Measurements from ENCODE around the gene CREB5. TPM values are rescaled to one million over a fixed set of nuclear protein-coding genes. Genes with fewer than 3 reads are reported as not detected.

CREB5 gene
- total and polyA plus RNA-seq, 2 of the 13 experiments (the other 11 are each of a cell fraction or from before 2014, with no cell fraction given), result 0.38 to 0.71 TPM

GRCh38 chr7:28669330-28669729 lies 257.0 kb downstream of the CREB5 start:
- Histone ChIP-seq H3K4me1 (ENCODE audit: insufficient read depth, low read length) (no peaks in the 10 kb centered on the region; the same call in 1 of the 2 replicates), H3K27me3 (ENCODE audit: control insufficient read depth in 1 of 2, insufficient read depth in 2 of 2, low read length in 2 of 2) (peaks cover 0 to 3% of the 10 kb centered on the region in 2 experiments; a peak in 1 of 5 replicates), H3K36me3 (replicated peaks in 1 of 2; ENCODE audit: control insufficient read depth in 1 of 2, insufficient read depth in 2 of 2, low read length in 2 of 2) (no peaks in the 10 kb centered on the region), H3K4me3 (replicated peaks in 1 of 3; ENCODE audit: insufficient read depth in 1 of 3, low read depth in 2 of 3, low read length in 3 of 3) (no peak overlapping the region), H4K20me1 (ENCODE audit: insufficient read depth, low read length) (no peaks in the 10 kb centered on the region), H3K27ac (ENCODE audit: extremely low read length, insufficient read depth, low read length) (no peak overlapping the region), H3K9ac (ENCODE audit: insufficient read depth, low read depth, low read length) (no peak overlapping the region), H3K79me2 (ENCODE audit: insufficient read depth, low read length) (no peaks in the 10 kb centered on the region), H3K4me2 (ENCODE audit: low read depth, low read length) (no peak overlapping the region), H3K9me3 (ENCODE audit: low read length) (no peaks in the 10 kb centered on the region), H2AFZ (ENCODE audit: low read length) (no peak overlapping the region)
- ATAC-seq, result no peak
- 8% methylated on average over 4 of the region's 4 CpGs for WGBS (ENCODE audit: low lambda C conversion rate)
- TF ChIP-seq, protein P1, sequence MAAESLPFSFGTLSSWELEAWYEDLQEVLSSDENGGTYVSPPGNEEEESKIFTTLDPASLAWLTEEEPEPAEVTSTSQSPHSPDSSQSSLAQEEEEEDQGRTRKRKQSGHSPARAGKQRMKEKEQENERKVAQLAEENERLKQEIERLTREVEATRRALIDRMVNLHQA (CRISPR knock-in tag; IDR thresholded peaks at IDR 0.05), result no peak
- TF ChIP-seq CSRNP2 (CRISPR knock-in tag; conservative IDR thresholded peaks at IDR 0.05; ENCODE audit: low read depth) (no peak), MYPOP (CRISPR knock-in tag; IDR thresholded peaks at IDR 0.05) (no peak), ZHX2 (IDR thresholded peaks at IDR 0.05; ENCODE audit: low read depth) (no peak), ZHX2 (CRISPR knock-in tag; IDR thresholded peaks at IDR 0.05; ENCODE audit: borderline replicate concordance) (no peak), U2AF1 (optimal IDR thresholded peaks at IDR 0.05; ENCODE audit: low read depth, low read length) (no peak), ZNF546 (CRISPR knock-in tag; conservative IDR thresholded peaks at IDR 0.05) (no peak), POLR2AphosphoS5 (IDR thresholded peaks at IDR 0.05; ENCODE audit: low read depth, low read length) (no peak), YEATS2 (CRISPR knock-in tag; IDR thresholded peaks at IDR 0.05; ENCODE audit: borderline replicate concordance) (no peak), ZNF598 (CRISPR knock-in tag; IDR thresholded peaks at IDR 0.05; ENCODE audit: borderline replicate concordance) (no peak), NFYC (CRISPR knock-in tag; IDR thresholded peaks at IDR 0.05) (no peak), ZNF44 (CRISPR knock-in tag; IDR thresholded peaks at IDR 0.05) (no peak), EZH2 (conservative IDR thresholded peaks at IDR 0.05; ENCODE audit: low read depth, low read length) (no peak)
- TF ChIP-seq, protein P2, sequence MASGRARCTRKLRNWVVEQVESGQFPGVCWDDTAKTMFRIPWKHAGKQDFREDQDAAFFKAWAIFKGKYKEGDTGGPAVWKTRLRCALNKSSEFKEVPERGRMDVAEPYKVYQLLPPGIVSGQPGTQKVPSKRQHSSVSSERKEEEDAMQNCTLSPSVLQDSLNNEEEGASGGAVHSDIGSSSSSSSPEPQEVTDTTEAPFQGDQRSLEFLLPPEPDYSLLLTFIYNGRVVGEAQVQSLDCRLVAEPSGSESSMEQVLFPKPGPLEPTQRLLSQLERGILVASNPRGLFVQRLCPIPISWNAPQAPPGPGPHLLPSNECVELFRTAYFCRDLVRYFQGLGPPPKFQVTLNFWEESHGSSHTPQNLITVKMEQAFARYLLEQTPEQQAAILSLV (CRISPR knock-in tag; IDR thresholded peaks at IDR 0.05; ENCODE audit: borderline replicate concordance), result no peak
- TF ChIP-seq, protein P3, sequence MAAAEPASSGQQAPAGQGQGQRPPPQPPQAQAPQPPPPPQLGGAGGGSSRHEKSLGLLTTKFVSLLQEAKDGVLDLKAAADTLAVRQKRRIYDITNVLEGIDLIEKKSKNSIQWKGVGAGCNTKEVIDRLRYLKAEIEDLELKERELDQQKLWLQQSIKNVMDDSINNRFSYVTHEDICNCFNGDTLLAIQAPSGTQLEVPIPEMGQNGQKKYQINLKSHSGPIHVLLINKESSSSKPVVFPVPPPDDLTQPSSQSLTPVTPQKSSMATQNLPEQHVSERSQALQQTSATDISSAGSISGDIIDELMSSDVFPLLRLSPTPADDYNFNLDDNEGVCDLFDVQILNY (CRISPR knock-in tag; conservative IDR thresholded peaks at IDR 0.05), result no peak
- intact Hi-C loops (cut with micrococcal nuclease; ENCODE audit: unreplicated experiment) (no loop called here), in situ Hi-C loops (cut with HindIII; ENCODE audit: extremely low pct_ligation_motif_present, low pct_unique_long_range_greater_than_20kb) (no loop called here)
- no TSS peak for BruUV-seq (replicated peaks)
- no peak for FAIRE-seq
- DNase-seq (ENCODE audit: low spot score), result no peak
- ChIA-PET CTCF (ENCODE audit: low intra/inter-chr PET ratio, low total read pairs) (no interaction called here), POLR2A (no interaction called here)
